Loucy (cell line): ENCODE measurements around the gene CDHR2.

Experiments used
- H2AFZ ChIP-seq: fragments of 200-600 bp; sonication (generic); 2 replicates; pipeline ENCODE4 v1.6.0; 2016; ENCODE audit warnings: antibody characterized with exemption, mild to moderate bottlenecking, low read length, moderate library complexity
- H3F3A ChIP-seq: fragments of 200-600 bp; 2 replicates; pipeline ENCODE4 v1.6.0; 2016; ENCODE audit warnings: antibody characterized with exemption, low read depth, mild to moderate bottlenecking
- H3K27me3 ChIP-seq: fragments of 200-600 bp; sonication (generic); 2 replicates; pipeline ENCODE4 v1.6.1; 2014; ENCODE audit warnings: low read length, mild to moderate bottlenecking; ENCODE audit not compliant: insufficient read depth, poor library complexity, severe bottlenecking
- H3K36me3 ChIP-seq: fragments of 200-600 bp; sonication (generic); 2 replicates; pipeline ENCODE4 v1.6.1; 2016; ENCODE audit warnings: low read length; ENCODE audit not compliant: insufficient read depth
- H3K4me1 ChIP-seq: fragments of 200-600 bp; sonication (generic); 2 replicates; pipeline ENCODE4 v1.5.1; 2014; ENCODE audit warnings: low read length, mild to moderate bottlenecking; ENCODE audit not compliant: insufficient read depth, poor library complexity, severe bottlenecking
- H3K4me2 ChIP-seq: fragments of 200-600 bp; sonication (generic); 2 replicates; pipeline ENCODE4 v1.6.0; 2014; ENCODE audit warnings: antibody characterized with exemption, low read length, low read depth, mild to moderate bottlenecking; ENCODE audit not compliant: poor library complexity, severe bottlenecking
- H3K4me3 ChIP-seq: fragments of 200-600 bp; sonication (generic); 2 replicates; pipeline ENCODE4 v1.5.1; 2014; ENCODE audit warnings: low read length, mild to moderate bottlenecking, mixed read lengths; ENCODE audit not compliant: poor library complexity, severe bottlenecking
- H3K79me2 ChIP-seq: fragments of 200-600 bp; sonication (generic); 2 replicates; pipeline ENCODE4 v1.6.1; 2014; ENCODE audit warnings: low read length; ENCODE audit not compliant: insufficient read depth
- H3K9ac ChIP-seq: fragments of 200-600 bp; sonication (generic); 2 replicates; pipeline ENCODE4 v1.6.0; 2014; ENCODE audit warnings: mild to moderate bottlenecking, low read depth, low read length, moderate library complexity; ENCODE audit not compliant: poor library complexity, severe bottlenecking
- H3K9me2 ChIP-seq: fragments of 200-600 bp; sonication (generic); replicated peaks from 2 replicates; pipeline ENCODE4 v1.6.1; 2016; ENCODE audit warnings: low read depth, low read length, mixed read lengths
- H3K9me3 ChIP-seq: fragments of 200-600 bp; sonication (generic); 2 replicates; pipeline ENCODE4 v1.6.1; 2014; ENCODE audit warnings: mild to moderate bottlenecking, antibody characterized with exemption, low read length, low read depth; ENCODE audit not compliant: insufficient read depth
- H4K20me1 ChIP-seq: fragments of 200-600 bp; sonication (generic); 2 replicates; pipeline ENCODE4 v1.6.0; 2014; ENCODE audit warnings: antibody characterized with exemption, low read length, mild to moderate bottlenecking; ENCODE audit not compliant: insufficient read depth, poor library complexity, severe bottlenecking
- CTCF ChIP-seq: fragments of 200-600 bp; sonication (generic); conservative IDR thresholded peaks from 2 replicates; pipeline ENCODE4 v1.5.1; 2014; ENCODE audit warnings: mild to moderate bottlenecking, antibody characterized with exemption, low read length
- EZH2phosphoT487 ChIP-seq: fragments of 200-600 bp; IDR thresholded peaks from 2 replicates; pipeline ENCODE4 v1.6.1; 2018; ENCODE audit warnings: antibody characterized with exemption, mild to moderate bottlenecking, moderate library complexity, borderline replicate concordance

Gene CDHR2

GRCh38 chr5:176630681-176631222 is 81.6 kb downstream of the CDHR2 start:
- no peak for TF ChIP-seq CTCF
- no peak for TF ChIP-seq EZH2phosphoT487
- Histone ChIP-seq H3K79me2 (no peaks in the 10 kb centered on the region), H3K9me2 (no peaks in the 10 kb centered on the region), H3K4me3 (no peak overlapping the region), H3K36me3 (no peaks in the 10 kb centered on the region), H3K9me3 (no peaks in the 10 kb centered on the region), H3K27me3 (no peaks in the 10 kb centered on the region), H3K9ac (no peak overlapping the region), H3K4me1 (no peaks in the 10 kb centered on the region), H3K4me2 (no peak overlapping the region), H4K20me1 (no peaks in the 10 kb centered on the region), H2AFZ (no peak overlapping the region), H3F3A (no peaks in the 10 kb centered on the region)

- Histone ChIP-seq H3K4me3 (no peak overlapping the region), H3K9me3 (no peaks in the 10 kb centered on the region), H3K4me2 (no peak overlapping the region), H3K36me3 (no peaks in the 10 kb centered on the region), H3K9me2 (no peaks in the 10 kb centered on the region), H3K4me1 (no peaks in the 10 kb centered on the region), H3K79me2 (no peaks in the 10 kb centered on the region), H3K9ac (no peak overlapping the region), H3K27me3 (no peaks in the 10 kb centered on the region), H3F3A (no peaks in the 10 kb centered on the region), H4K20me1 (no peaks in the 10 kb centered on the region), H2AFZ (no peak overlapping the region)
- no peak for TF ChIP-seq EZH2phosphoT487
- no peak for TF ChIP-seq CTCF
These were observed 82.5 kb downstream of the CDHR2 start for GRCh38 chr5:176631383-176632200.

GRCh38 chr5:176632745-176633144 is 83.6 kb downstream of the CDHR2 start:
- H3K4me3 ChIP-seq, result no peak overlapping the region
- H2AFZ ChIP-seq, result no peak overlapping the region
- H3K79me2 ChIP-seq, result no peaks in the 10 kb centered on the region
- no peaks in the 10 kb centered on the region for H3K9me2 ChIP-seq
- no peaks in the 10 kb centered on the region for H3F3A ChIP-seq
- no peak for TF ChIP-seq CTCF
- TF ChIP-seq EZH2phosphoT487, result no peak
- H3K9ac ChIP-seq, result no peak overlapping the region
- H3K4me2 ChIP-seq, result no peak overlapping the region
- H4K20me1 ChIP-seq, result no peaks in the 10 kb centered on the region
- H3K9me3 ChIP-seq, result no peaks in the 10 kb centered on the region
- no peaks in the 10 kb centered on the region for H3K27me3 ChIP-seq
- no peaks in the 10 kb centered on the region for H3K36me3 ChIP-seq
- no peaks in the 10 kb centered on the region for H3K4me1 ChIP-seq
